Osteoblast (primary cell): Measurements from ENCODE around the gene NOXA1. TPM values are rescaled to one million over a fixed set of nuclear protein-coding genes. Genes with fewer than 3 reads are reported as not detected.

Experiments used
- DNase-seq: peaks from one replicate; pipeline ENCODE4 v3.0.0; 2011; ENCODE audit warnings: low spot score, mixed read lengths; ENCODE audit not compliant: insufficient read length; ENCODE audit errors: missing footprints
- H2AFZ ChIP-seq: 2 replicates; pipeline ENCODE4 v1.6.0; 2011; ENCODE audit warnings: mild to moderate bottlenecking, low read length
- H3K27ac ChIP-seq: 2 replicates; pipeline ENCODE4 v1.5.1; 2011; ENCODE audit warnings: mild to moderate bottlenecking, low read depth, low read length, moderate library complexity
- H3K27me3 ChIP-seq: 2 replicates; pipeline ENCODE4 v1.6.0; 2012; ENCODE audit warnings: mild to moderate bottlenecking, control low read depth, inconsistent platforms, low read length, moderate library complexity; ENCODE audit not compliant: insufficient read depth
- H3K36me3 ChIP-seq: 2 replicates; pipeline ENCODE4 v1.5.1; 2011; ENCODE audit warnings: mild to moderate bottlenecking, low read length, control low read depth, moderate library complexity; ENCODE audit not compliant: insufficient read depth
- H3K4me1 ChIP-seq: 2 replicates; pipeline ENCODE4 v1.5.1; 2011; ENCODE audit warnings: mild to moderate bottlenecking, low read length, control low read depth, moderate library complexity; ENCODE audit not compliant: insufficient read depth
- H3K4me2 ChIP-seq: 2 replicates; pipeline ENCODE4 v1.6.0; 2011; ENCODE audit warnings: mild to moderate bottlenecking, low read length; ENCODE audit not compliant: insufficient read depth
- H3K4me3 ChIP-seq: fragments of 200-600 bp; sonication (generic); 3 replicates; pipeline ENCODE4 v1.5.1; 2012; ENCODE audit warnings: mild to moderate bottlenecking, low read length, inconsistent platforms; ENCODE audit not compliant: insufficient read depth
- H3K79me2 ChIP-seq: 2 replicates; pipeline ENCODE4 v1.6.0; 2012; ENCODE audit warnings: mild to moderate bottlenecking, low read length, control low read depth, inconsistent platforms; ENCODE audit not compliant: insufficient read depth
- H3K9me3 ChIP-seq: 2 replicates; pipeline ENCODE4 v1.5.1; 2011; ENCODE audit warnings: low read depth, low read length, control low read depth
- H4K20me1 ChIP-seq: 2 replicates; pipeline ENCODE4 v1.6.0; 2012; ENCODE audit warnings: mild to moderate bottlenecking, low read length, control low read depth; ENCODE audit not compliant: insufficient read depth
- total RNA-seq: library from RNA; depleted of rRNA; stranded (reverse); fragments of >200 nt; gene quantifications from 2 replicates; pipeline ENCODE4 v1.2.3, GENCODE V29; 2012
- TF ChIP-seq, protein P1 (sequence below): IDR thresholded peaks from 2 replicates; pipeline ENCODE4 v1.5.1; 2011; ENCODE audit warnings: mild to moderate bottlenecking, low read depth, low read length, moderate library complexity; ENCODE audit errors: extremely low read depth

NOXA1 gene
- total RNA-seq, 1 donor: 0.36 TPM

DNA sequence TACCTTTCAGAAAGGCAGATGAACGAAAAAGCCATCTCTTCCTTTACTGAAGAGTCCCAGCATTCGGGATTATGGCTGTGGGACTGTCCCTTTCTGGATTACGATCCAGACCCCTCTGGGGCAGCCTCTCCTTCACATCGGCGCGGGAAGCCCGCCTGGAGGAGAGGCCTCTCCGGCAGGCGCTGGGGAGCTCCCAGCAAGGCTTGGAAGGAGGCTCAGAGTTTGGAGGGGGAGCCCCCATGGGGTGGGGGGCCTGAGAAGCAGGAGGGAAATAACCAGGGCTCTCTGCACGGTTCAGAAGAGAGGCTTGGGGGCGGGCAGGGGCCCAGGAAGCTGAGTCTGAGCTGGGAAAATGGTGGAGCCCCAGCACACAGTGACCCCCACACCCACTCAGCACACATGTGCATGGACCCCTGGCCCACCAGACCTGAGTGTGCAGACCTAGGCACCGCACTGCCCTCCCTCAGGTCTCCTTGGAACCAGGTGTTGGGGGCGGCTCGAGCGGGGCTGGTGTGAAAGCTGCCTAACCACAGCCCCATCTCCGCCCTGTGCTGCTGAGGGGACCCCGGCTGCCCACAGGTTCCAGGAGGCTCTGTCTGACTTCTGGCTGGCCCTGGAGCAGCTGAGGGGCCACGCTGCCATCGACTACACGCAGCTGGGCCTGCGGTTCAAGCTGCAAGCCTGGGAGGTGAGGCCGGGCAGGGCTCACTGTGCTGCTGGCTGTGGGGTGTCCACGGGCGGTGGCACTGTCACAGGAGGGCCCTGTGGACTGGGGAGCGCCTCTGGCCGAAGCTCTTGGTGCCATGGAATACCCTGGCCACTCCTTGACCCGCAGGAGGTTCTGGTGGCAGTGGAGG lies 4.5 kb downstream of the NOXA1 start:
- no peak overlapping the region for H3K27ac ChIP-seq
- H2AFZ ChIP-seq: no peak overlapping the region
- H4K20me1 ChIP-seq: no peaks in the 10 kb centered on the region
- H3K9me3 ChIP-seq: no peaks in the 10 kb centered on the region
- peaks cover 4% of the 10 kb centered on the region for H3K4me1 ChIP-seq
- H3K27me3 ChIP-seq: no peaks in the 10 kb centered on the region
- no peak overlapping the region for H3K4me3 ChIP-seq
- H3K36me3 ChIP-seq: no peaks in the 10 kb centered on the region
- peak; percentile 82 for DNase-seq
- TF ChIP-seq, protein P1, sequence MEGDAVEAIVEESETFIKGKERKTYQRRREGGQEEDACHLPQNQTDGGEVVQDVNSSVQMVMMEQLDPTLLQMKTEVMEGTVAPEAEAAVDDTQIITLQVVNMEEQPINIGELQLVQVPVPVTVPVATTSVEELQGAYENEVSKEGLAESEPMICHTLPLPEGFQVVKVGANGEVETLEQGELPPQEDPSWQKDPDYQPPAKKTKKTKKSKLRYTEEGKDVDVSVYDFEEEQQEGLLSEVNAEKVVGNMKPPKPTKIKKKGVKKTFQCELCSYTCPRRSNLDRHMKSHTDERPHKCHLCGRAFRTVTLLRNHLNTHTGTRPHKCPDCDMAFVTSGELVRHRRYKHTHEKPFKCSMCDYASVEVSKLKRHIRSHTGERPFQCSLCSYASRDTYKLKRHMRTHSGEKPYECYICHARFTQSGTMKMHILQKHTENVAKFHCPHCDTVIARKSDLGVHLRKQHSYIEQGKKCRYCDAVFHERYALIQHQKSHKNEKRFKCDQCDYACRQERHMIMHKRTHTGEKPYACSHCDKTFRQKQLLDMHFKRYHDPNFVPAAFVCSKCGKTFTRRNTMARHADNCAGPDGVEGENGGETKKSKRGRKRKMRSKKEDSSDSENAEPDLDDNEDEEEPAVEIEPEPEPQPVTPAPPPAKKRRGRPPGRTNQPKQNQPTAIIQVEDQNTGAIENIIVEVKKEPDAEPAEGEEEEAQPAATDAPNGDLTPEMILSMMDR: no peak
- no peak overlapping the region for H3K4me2 ChIP-seq
- H3K79me2 ChIP-seq: no peaks in the 10 kb centered on the region

DNA sequence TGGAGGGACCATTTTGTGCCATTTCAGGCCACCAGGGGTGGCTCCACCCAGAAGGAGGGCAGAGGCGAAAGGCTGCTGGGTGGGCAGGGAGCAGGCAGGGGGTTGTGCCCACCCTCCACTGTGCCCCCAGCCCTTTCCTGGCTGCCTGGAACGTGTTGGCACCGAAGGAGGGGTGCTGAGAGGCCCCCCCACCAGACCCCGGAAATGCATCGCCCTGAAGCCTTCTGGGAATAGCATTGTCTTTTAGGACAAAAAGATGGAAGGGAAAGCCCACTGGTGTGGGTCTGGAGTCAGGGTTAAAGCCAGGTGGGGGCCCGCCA lies 5.1 kb downstream of the NOXA1 start:
- TF ChIP-seq, protein P1: no peak
- Histone ChIP-seq H3K4me1 (peaks cover 4% of the 10 kb centered on the region), H3K79me2 (no peaks in the 10 kb centered on the region), H3K9me3 (no peaks in the 10 kb centered on the region), H3K27ac (no peak overlapping the region), H3K4me2 (no peak overlapping the region), H3K27me3 (no peaks in the 10 kb centered on the region), H4K20me1 (no peaks in the 10 kb centered on the region), H3K4me3 (no peak overlapping the region), H3K36me3 (no peaks in the 10 kb centered on the region), H2AFZ (no peak overlapping the region)
- no peak for DNase-seq

DNA sequence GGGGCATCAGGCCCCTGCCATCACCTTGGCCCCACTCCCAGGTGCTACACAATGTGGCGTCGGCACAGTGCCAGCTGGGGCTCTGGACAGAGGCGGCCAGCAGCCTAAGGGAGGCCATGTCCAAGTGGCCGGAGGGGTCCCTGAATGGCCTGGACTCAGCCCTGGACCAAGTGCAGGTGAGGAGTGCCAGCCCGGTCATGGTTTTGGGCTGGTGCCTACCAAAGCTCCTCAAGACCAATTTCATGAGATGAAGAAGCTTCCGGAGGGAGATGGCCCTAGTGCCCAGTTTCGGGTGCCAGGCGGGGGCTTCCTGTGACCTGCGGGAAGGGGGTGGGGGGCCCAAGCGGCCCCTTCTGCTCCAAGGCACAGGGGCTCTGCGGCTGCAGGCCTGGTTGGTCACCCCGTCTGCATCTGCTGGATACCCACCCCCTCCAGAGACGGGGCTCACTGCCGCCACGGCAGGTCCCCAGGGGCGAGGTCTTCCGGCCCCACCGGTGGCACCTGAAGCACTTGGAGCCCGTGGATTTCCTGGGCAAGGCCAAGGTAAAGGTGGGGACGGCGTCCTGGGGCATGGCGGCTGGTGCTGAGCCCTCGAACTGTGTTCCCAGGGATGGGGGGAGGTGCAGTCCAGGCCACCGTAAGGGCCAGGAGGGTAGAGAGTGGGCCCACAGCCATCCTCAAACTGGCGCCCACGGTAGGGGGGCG lies 5.8 kb downstream of the NOXA1 start:
- no peak overlapping the region for H2AFZ ChIP-seq
- DNase-seq: no peak
- H3K4me3 ChIP-seq: no peak overlapping the region
- no peaks in the 10 kb centered on the region for H3K27me3 ChIP-seq
- H3K36me3 ChIP-seq: no peaks in the 10 kb centered on the region
- TF ChIP-seq, protein P1: no peak
- H3K27ac ChIP-seq: no peak overlapping the region
- no peaks in the 10 kb centered on the region for H3K9me3 ChIP-seq
- no peaks in the 10 kb centered on the region for H4K20me1 ChIP-seq
- H3K4me2 ChIP-seq: no peak overlapping the region
- peaks cover 4% of the 10 kb centered on the region for H3K4me1 ChIP-seq
- H3K79me2 ChIP-seq: no peaks in the 10 kb centered on the region

DNA sequence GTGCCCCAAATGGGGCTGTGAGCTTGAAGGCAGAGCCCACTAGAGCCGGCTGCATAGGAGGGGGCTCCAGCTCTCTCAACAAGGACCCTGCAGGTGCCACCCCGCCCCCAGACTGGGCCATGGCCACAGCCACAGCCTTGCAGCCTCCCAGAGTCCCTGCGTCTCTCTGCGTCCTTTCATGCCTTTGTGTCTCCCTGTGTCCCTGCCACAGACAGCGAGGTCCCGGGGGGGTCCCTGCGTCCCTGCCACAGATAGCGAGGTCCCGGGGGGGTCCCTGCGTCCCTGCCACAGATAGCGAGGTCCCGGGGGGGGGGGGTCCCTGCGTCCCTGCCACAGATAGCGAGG lies 6.3 kb downstream of the NOXA1 start:
- DNase-seq: no peak
- Histone ChIP-seq H3K9me3 (no peaks in the 10 kb centered on the region), H3K4me1 (peaks cover 4% of the 10 kb centered on the region), H3K36me3 (no peaks in the 10 kb centered on the region), H4K20me1 (no peaks in the 10 kb centered on the region), H3K4me3 (no peak overlapping the region), H3K27ac (no peak overlapping the region), H3K79me2 (no peaks in the 10 kb centered on the region), H3K4me2 (no peak overlapping the region), H2AFZ (no peak overlapping the region), H3K27me3 (no peaks in the 10 kb centered on the region)
- TF ChIP-seq, protein P1: no peak
